WTC11 (cell line): ENCODE data around the gene TSPYL2. TPM values are rescaled to one million over a fixed set of nuclear protein-coding genes. Genes with fewer than 3 reads are reported as not detected.

Experiments
- ATAC-seq: fragments of 200-7000 bp; cut with Tn5 transposase; 2 replicates; pipeline ENCODE4 v1.10.0; 2021; ENCODE audit warnings: mild to moderate bottlenecking, moderate library complexity
- CTCF ChIA-PET: fragments of 300-600 bp; sonication (Branson Sonifier 250); formaldehyde crosslinking; loops from one replicate; lab custom pipeline; 2021; ENCODE audit warnings: antibody characterized with exemption; lab: Charles Lee
- POLR2A ChIA-PET: fragments of 350-600 bp; sonication (Branson Sonifier 250); formaldehyde crosslinking; loops from one replicate; lab custom pipeline; 2021; ENCODE audit warnings: antibody characterized with exemption; lab: Charles Lee
- DNase-seq: peaks from one replicate; pipeline ENCODE4 v3.0.0; 2021; ENCODE audit warnings: low spot score
- H3K27ac Mint-ChIP-seq: 2 replicates; pipeline ENCODE4 v1.8.0; 2021; ENCODE audit warnings: mixed read lengths
- H3K27me3 Mint-ChIP-seq: 2 replicates; pipeline ENCODE4 v1.8.0; 2021; ENCODE audit warnings: low read depth, mild to moderate bottlenecking, moderate library complexity, mixed read lengths
- H3K36me3 Mint-ChIP-seq: 2 replicates; pipeline ENCODE4 v1.8.0; 2021; ENCODE audit warnings: mixed read lengths
- H3K4me1 Mint-ChIP-seq: 2 replicates; pipeline ENCODE4 v1.8.0; 2022; ENCODE audit warnings: mixed read lengths
- H3K4me3 Mint-ChIP-seq: 2 replicates; pipeline ENCODE4 v1.8.0; 2021; ENCODE audit warnings: mild to moderate bottlenecking, moderate library complexity, mixed read lengths
- H3K9me3 Mint-ChIP-seq: 2 replicates; pipeline ENCODE4 v1.8.0; 2021; ENCODE audit warnings: mixed read lengths
- ATF1 ChIP-seq: sonication (generic); formaldehyde crosslinking; IDR thresholded peaks from 2 replicates; pipeline ENCODE4 v1.8.1; 2023; ENCODE audit warnings: mild to moderate bottlenecking, moderate library complexity, missing genetic modification reagents
- ATF6 ChIP-seq: sonication (generic); formaldehyde crosslinking; IDR thresholded peaks from 2 replicates; pipeline ENCODE4 v1.8.1; 2023; ENCODE audit warnings: mild to moderate bottlenecking, missing genetic modification reagents
- CDX4 ChIP-seq: fragments of 250-450 bp; sonication (Bioruptor Pico); IDR thresholded peaks from 2 replicates; pipeline ENCODE4 v1.9.0; 2021; ENCODE audit warnings: moderate library complexity, mild to moderate bottlenecking, inconsistent platforms, borderline replicate concordance
- CREB1 ChIP-seq: sonication (generic); formaldehyde crosslinking; IDR thresholded peaks from 2 replicates; pipeline ENCODE4 v1.8.0; 2023; ENCODE audit warnings: mild to moderate bottlenecking, missing genetic modification reagents
- ESRRA ChIP-seq: sonication (generic); formaldehyde crosslinking; IDR thresholded peaks from 2 replicates; pipeline ENCODE4 v1.8.1; 2022; ENCODE audit warnings: mild to moderate bottlenecking, missing genetic modification reagents, borderline replicate concordance
- FOXP4 ChIP-seq: sonication (generic); formaldehyde crosslinking; IDR thresholded peaks from 2 replicates; pipeline ENCODE4 v1.8.0; 2022; ENCODE audit warnings: mild to moderate bottlenecking, missing genetic modification reagents
- HMGA2 ChIP-seq: fragments of 250-450 bp; sonication (Bioruptor Pico); IDR thresholded peaks from 2 replicates; pipeline ENCODE4 v1.4.0; 2021; ENCODE audit warnings: mild to moderate bottlenecking, moderate library complexity
- HMGXB4 ChIP-seq: sonication (generic); formaldehyde crosslinking; IDR thresholded peaks from 2 replicates; pipeline ENCODE4 v1.8.1; 2023; ENCODE audit warnings: mild to moderate bottlenecking, moderate library complexity, missing genetic modification reagents
- IRF2 ChIP-seq: sonication (generic); formaldehyde crosslinking; IDR thresholded peaks from 2 replicates; pipeline ENCODE4 v1.8.0; 2022; ENCODE audit warnings: low read depth, missing genetic modification reagents, borderline replicate concordance
- MYBL2 ChIP-seq: sonication (generic); formaldehyde crosslinking; IDR thresholded peaks from 2 replicates; pipeline ENCODE4 v1.8.1; 2023; ENCODE audit warnings: mild to moderate bottlenecking, moderate library complexity, missing genetic modification reagents
- NR1H2 ChIP-seq: sonication (generic); formaldehyde crosslinking; IDR thresholded peaks from 2 replicates; pipeline ENCODE4 v1.9.0; 2021; ENCODE audit warnings: mild to moderate bottlenecking, moderate library complexity, missing genetic modification reagents
- RELA ChIP-seq: sonication (generic); formaldehyde crosslinking; IDR thresholded peaks from 2 replicates; pipeline ENCODE4 v1.8.1; 2022; ENCODE audit warnings: missing genetic modification reagents, mild to moderate bottlenecking, borderline replicate concordance
- ZNF219 ChIP-seq: sonication (generic); formaldehyde crosslinking; IDR thresholded peaks from 2 replicates; pipeline ENCODE4 v1.8.0; 2023; ENCODE audit warnings: missing genetic modification reagents, mild to moderate bottlenecking, borderline replicate concordance
- ZNF263 ChIP-seq: sonication (generic); formaldehyde crosslinking; IDR thresholded peaks from 2 replicates; pipeline ENCODE4 v1.8.1; 2022; ENCODE audit warnings: low read depth, mild to moderate bottlenecking, moderate library complexity, missing genetic modification reagents
- ZNF423 ChIP-seq: fragments of 250-450 bp; sonication (Bioruptor Pico); IDR thresholded peaks from 2 replicates; pipeline ENCODE4 v2.1.2; 2022; ENCODE audit warnings: mild to moderate bottlenecking, moderate library complexity
- total RNA-seq: library from RNA; stranded (reverse); gene quantifications from 3 replicates; pipeline ENCODE4 v1.2.3, GENCODE V29; 2021

Gene TSPYL2
- total RNA-seq, 1 experiment from 2014 or later, result 14.6 TPM

- DNase-seq, result no peak
- CTCF ChIA-PET, result no interaction called here
- Mint-ChIP-seq H3K9me3 (no peaks in the 10 kb centered on the region), H3K27ac (no peak overlapping the region; the same call in 1 of the 2 replicates), H3K36me3 (no peaks in the 10 kb centered on the region), H3K27me3 (no peaks in the 10 kb centered on the region), H3K4me3 (no peak overlapping the region), H3K4me1 (peaks cover 10% of the 10 kb centered on the region)
- no peak for TF ChIP-seq CDX4
- POLR2A ChIA-PET, result no interaction called here
- ATAC-seq, result no peak
Observed at GRCh38 chrX:53044995-53045394, 37.2 kb upstream of the TSPYL2 start.

- TF ChIP-seq IRF2 (CRISPR knock-in tag) (no peak), RELA (CRISPR knock-in tag) (no peak), ZNF219 (no peak), ZNF423 (CRISPR knock-in tag) (no peak), FOXP4 (CRISPR knock-in tag) (no peak), HMGA2 (CRISPR knock-in tag) (no peak), ATF6 (no peak), HMGXB4 (no peak), ZNF263 (CRISPR knock-in tag) (no peak), MYBL2 (no peak), NR1H2 (no peak), CREB1 (CRISPR knock-in tag) (no peak), ATF1 (no peak)
- ChIA-PET POLR2A (interaction anchor here (1.0 kb wide), 1 partner anchor 34 kb away, joined by 5 read pairs; the partner anchor contains the start of gene TSPYL2), CTCF (interaction anchor here (0.9 kb wide), 1 partner anchor 41 kb away, joined by 3 read pairs; no protein-coding TSS in a partner anchor)
- no peak overlapping the region for H3K27ac Mint-ChIP-seq
- H3K27me3 Mint-ChIP-seq, result no peaks in the 10 kb centered on the region
- ATAC-seq, result no peak
- no peaks in the 10 kb centered on the region for H3K36me3 Mint-ChIP-seq
- peaks cover 14% of the 10 kb centered on the region for H3K4me1 Mint-ChIP-seq
- H3K9me3 Mint-ChIP-seq, result no peaks in the 10 kb centered on the region
- no peak for DNase-seq
- H3K4me3 Mint-ChIP-seq, result peak overlapping the region; percentile 55
Observed at GRCh38 chrX:53047228-53047627, 34.9 kb upstream of the TSPYL2 start.

GRCh38 chrX:53048169-53049126, 33.7 kb upstream of the TSPYL2 start, which contains the start of gene GPR173:
Gene GPR173 (plus strand): TSS chrX:53048789. CDS start chrX:53076622, 27,833 bp downstream.
- POLR2A ChIA-PET, result interaction anchor here (1.0 kb wide), 1 partner anchor 33 kb away, joined by 5 read pairs; the partner anchor contains the start of gene TSPYL2
- Mint-ChIP-seq H3K4me1 (peaks cover 14% of the 10 kb centered on the region), H3K27ac (peak within 1 kb of the TSS; percentile 57; the same call in 1 of the 2 replicates), H3K27me3 (no peaks in the 10 kb centered on the region), H3K36me3 (no peaks in the 10 kb centered on the region), H3K4me3 (peak within 1 kb of the TSS; percentile 79), H3K9me3 (no peaks in the 10 kb centered on the region)
- CTCF ChIA-PET, result interaction anchor here (0.6 to 0.9 kb wide), 4 partner anchors 21 to 1712 kb away, joined by 3 to 6 read pairs (median 4); no protein-coding TSS in a partner anchor
- TF ChIP-seq ESRRA (CRISPR knock-in tag) (no peak), ZNF263 (CRISPR knock-in tag) (peak; percentile 85)
- peak; percentile 57 for DNase-seq
- ATAC-seq, result peak; percentile 87
